22Rv1 (cell line): ENCODE results near the gene BLVRA.

Source experiments
- H3K27ac ChIP-seq: fragments of 450-650 bp; 2 replicates; pipeline ENCODE4 v1.5.1; 2017
- ZFX ChIP-seq: fragments of 450-650 bp; IDR thresholded peaks from 2 replicates; pipeline ENCODE4 v1.6.1; 2017; ENCODE audit warnings: antibody characterized with exemption, borderline replicate concordance
- TF ChIP-seq, protein P1 (sequence below): fragments of 450-650 bp; IDR thresholded peaks from 2 replicates; pipeline ENCODE4 v1.5.1; 2017; ENCODE audit warnings: mild to moderate bottlenecking

BLVRA gene

GRCh38 chr7:43735802-43736603, 22.5 kb upstream of the BLVRA start:
- TF ChIP-seq ZFX, result no peak
- TF ChIP-seq, protein P1, sequence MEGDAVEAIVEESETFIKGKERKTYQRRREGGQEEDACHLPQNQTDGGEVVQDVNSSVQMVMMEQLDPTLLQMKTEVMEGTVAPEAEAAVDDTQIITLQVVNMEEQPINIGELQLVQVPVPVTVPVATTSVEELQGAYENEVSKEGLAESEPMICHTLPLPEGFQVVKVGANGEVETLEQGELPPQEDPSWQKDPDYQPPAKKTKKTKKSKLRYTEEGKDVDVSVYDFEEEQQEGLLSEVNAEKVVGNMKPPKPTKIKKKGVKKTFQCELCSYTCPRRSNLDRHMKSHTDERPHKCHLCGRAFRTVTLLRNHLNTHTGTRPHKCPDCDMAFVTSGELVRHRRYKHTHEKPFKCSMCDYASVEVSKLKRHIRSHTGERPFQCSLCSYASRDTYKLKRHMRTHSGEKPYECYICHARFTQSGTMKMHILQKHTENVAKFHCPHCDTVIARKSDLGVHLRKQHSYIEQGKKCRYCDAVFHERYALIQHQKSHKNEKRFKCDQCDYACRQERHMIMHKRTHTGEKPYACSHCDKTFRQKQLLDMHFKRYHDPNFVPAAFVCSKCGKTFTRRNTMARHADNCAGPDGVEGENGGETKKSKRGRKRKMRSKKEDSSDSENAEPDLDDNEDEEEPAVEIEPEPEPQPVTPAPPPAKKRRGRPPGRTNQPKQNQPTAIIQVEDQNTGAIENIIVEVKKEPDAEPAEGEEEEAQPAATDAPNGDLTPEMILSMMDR, result no peak
- H3K27ac ChIP-seq, result no peak overlapping the region

DNA sequence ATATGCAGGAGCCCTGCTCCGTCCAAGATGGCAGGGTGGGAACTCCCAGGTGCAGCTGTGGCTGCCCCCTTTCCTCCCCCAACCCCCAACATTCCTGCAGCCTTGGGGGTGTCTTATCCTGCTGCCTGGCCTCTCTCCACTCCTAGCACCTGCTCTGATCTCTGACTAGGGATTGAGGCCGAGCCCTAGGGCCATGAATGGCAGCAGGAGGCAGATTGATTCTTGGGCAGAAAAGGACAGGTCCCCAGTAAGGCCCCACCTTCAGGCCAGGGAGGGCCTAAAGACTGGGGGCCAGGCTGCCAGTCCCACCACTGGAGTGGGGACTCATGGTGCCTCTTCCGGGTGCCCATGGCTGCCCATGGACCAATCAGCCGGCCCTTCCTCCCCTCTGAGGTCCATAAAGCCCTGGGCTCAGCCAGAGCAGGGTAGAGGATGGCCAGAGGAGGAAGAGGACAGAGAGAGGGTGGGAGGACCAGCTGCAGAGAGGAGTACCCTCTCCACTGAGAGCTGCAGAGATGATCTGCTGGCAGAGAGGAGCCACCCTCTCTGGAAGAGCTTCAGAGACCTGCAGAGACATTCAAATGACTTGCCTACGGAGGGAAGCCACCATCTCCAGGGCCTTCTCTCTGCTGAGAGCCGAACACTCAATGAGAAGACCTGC, 20.9 kb upstream of the BLVRA start:
- H3K27ac ChIP-seq, result no peak overlapping the region

GRCh38 chr7:43742692-43743091, 15.8 kb upstream of the BLVRA start:
- H3K27ac ChIP-seq, result no peak overlapping the region
- TF ChIP-seq, protein P1, result no peak
- TF ChIP-seq ZFX, result no peak

More for the DNA sequence above, 20.9 kb upstream of the BLVRA start:
- no peak for TF ChIP-seq ZFX
- TF ChIP-seq, protein P1, result no peak

DNA sequence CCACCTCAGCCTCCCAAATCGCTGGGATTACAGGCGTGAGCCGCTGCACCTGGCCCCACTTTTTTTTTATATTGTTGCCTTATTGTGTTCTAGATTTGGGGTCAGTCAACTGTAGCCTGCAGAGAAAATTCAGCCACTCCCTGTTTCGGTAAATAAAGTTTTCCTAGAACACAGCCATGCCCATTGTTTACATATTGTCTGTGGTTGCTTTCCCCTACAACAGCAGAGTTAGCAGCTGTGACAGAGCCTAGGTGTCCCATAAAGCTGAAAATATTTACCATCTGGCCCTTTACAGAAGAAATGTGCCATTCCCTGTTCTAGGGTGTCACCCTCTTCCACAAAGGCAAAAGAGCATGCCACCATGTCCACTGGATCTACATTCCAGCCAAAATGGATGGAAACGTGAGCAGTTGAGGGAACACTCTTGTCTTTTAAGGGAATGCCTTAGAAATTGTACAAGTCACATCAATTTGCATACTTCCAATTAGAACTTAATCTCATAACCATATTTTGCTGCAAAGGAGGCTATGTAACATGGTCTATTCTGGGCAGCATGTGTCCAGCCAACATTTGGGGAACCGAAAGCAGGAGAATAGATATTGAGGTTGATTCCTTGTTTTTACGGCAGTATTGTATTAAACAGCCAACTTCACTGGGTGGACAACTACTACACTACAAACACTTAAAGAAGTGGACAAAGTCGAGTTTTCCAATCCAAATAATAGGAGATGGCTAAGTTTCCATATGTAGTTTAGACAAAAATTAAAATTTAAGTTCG, 11.0 kb upstream of the BLVRA start:
- H3K27ac ChIP-seq, result no peak overlapping the region
- TF ChIP-seq, protein P1, result no peak
- TF ChIP-seq ZFX, result no peak

DNA sequence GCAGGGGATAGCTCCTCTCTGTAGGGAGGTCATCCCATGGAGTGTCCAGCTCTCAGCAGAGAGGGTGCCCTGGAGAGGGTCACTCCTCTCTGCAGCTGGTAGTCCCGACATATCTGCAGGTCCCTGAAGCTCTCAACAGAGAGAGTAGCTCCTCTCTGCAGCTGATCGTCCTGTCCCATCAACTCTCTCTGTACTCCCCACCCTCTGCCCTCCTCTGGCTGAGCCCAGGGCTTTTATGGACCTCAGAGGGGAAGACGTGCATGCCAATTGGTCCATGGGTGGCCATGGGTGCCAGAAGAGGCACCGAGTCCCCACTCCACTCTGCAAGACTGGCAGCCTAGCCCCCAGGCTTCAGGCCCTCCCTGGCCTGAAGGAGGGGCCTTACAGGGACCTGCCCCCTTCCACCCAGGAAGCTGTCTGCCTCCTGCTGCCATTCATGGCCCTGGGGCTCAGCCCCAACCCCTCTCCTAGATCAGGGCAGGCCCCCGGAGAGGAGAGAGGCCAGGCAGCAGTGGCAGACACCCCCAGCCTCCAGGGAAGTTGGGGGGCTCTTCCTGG, 9.0 kb upstream of the BLVRA start:
- H3K27ac ChIP-seq, result no peak overlapping the region
- TF ChIP-seq, protein P1, result no peak
- no peak for TF ChIP-seq ZFX

DNA sequence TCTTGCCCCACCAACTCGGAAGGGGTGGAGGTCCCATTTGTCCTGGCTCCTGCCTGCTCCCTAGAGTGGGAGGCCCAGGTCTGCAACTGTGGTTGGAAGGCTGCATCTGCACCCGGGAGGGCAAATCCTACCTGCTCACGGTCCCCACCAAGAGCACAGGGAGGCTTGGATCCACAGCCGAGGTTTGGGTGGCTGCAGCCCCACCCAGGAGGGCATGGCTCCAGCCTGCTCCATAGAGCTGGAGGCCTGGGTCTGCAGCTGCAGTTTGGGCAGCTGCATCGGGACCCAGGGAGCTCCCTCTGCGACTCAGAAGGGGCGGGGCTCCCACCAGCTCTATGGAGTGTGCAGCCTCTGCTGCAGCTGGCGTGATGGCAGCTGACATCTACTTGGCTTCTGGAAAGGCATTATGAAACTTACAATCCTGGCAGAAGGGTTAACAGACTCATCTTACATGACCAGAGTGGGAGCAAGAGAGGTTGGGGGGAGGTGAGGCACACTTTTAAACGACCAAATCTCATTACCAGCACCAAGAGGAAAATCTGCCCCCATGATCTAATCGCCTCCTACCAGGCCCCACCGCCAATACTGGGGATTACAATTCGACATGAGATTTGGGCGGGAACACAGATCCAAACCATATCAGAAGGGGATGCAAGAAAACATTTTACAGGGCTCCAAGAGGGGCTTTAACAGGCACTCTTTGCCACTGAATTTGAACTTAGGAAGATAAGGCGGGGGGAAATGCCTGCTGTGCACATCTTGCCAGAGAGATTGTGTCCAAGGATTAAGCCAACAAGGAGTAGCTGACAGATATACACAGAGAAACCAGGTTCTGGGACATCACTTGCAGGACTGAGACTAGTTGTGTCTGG, 8.2 kb upstream of the BLVRA start:
- no peak for TF ChIP-seq ZFX
- no peak overlapping the region for H3K27ac ChIP-seq
